CD4-positive, CD25-positive, alpha-beta regulatory T cell (primary cell): ENCODE measurements around the gene EMC10. TPM values are rescaled to one million over a fixed set of nuclear protein-coding genes. Genes with fewer than 3 reads are reported as not detected.

Experiments used
- ATAC-seq, 2 donors: fragments of 150-1000 bp; cut with Tn5 transposase; one replicate each; pipeline ENCODE4 v1.10.0; 2021; ENCODE audit warnings: low read depth in 2 of 2, moderate number of reproducible peaks in 2 of 2, moderate library complexity in 1 of 2
- DNase-seq, 3 donors: peaks; one replicate each; pipeline versions ENCODE4 v3.0.0 to v3.0.0-alpha.2; 2012 to 2022; ENCODE audit warnings: mixed read lengths in 1 of 3
- H3K27ac ChIP-seq: one replicate; pipeline ENCODE4 v1.7.0; 2013; ENCODE audit warnings: mild to moderate bottlenecking, low read length; ENCODE audit not compliant: insufficient read depth, poor library complexity, severe bottlenecking
- H3K27me3 ChIP-seq: one replicate; pipeline ENCODE4 v1.7.0; 2013; ENCODE audit warnings: low read length; ENCODE audit not compliant: control insufficient read depth, insufficient read depth
- H3K36me3 ChIP-seq: one replicate; pipeline ENCODE4 v1.7.0; 2013; ENCODE audit warnings: mild to moderate bottlenecking, low read length, moderate library complexity; ENCODE audit not compliant: control insufficient read depth, insufficient read depth
- H3K4me1 ChIP-seq: 2 replicates; pipeline ENCODE4 v1.7.0; 2013; ENCODE audit warnings: mild to moderate bottlenecking, low read length; ENCODE audit not compliant: insufficient read depth, control insufficient read depth, poor library complexity, severe bottlenecking
- H3K4me3 ChIP-seq: one replicate; pipeline ENCODE4 v1.7.0; 2013; ENCODE audit warnings: low read depth, mild to moderate bottlenecking, low read length, moderate library complexity
- H3K9me3 ChIP-seq, 2 experiments: 1 replicate in 1 of 2; 2 replicates in 1 of 2; pipeline ENCODE4 v1.7.0; 2013; ENCODE audit warnings: low read length in 2 of 2, mild to moderate bottlenecking in 1 of 2, moderate library complexity in 1 of 2; ENCODE audit not compliant: control insufficient read depth in 2 of 2
- H3K27ac Mint-ChIP-seq, 3 donors: one replicate each; pipeline ENCODE4 v1.8.0; 2020 to 2022; ENCODE audit warnings: mild to moderate bottlenecking in 3 of 3, mixed read lengths in 3 of 3, moderate library complexity in 2 of 3
- H3K27me3 Mint-ChIP-seq: one replicate; pipeline ENCODE4 v1.8.0; 2022; ENCODE audit warnings: mild to moderate bottlenecking, mixed read lengths
- H3K36me3 Mint-ChIP-seq: one replicate; pipeline ENCODE4 v1.8.0; 2020; ENCODE audit warnings: mixed read lengths
- H3K4me1 Mint-ChIP-seq, 4 donors: one replicate each; pipeline ENCODE4 v1.8.0; 2020 to 2022; ENCODE audit warnings: mixed read lengths in 4 of 4, mild to moderate bottlenecking in 1 of 4
- H3K4me3 Mint-ChIP-seq, 4 donors: one replicate each; pipeline ENCODE4 v1.8.0; 2020 to 2022; ENCODE audit warnings: mild to moderate bottlenecking in 4 of 4, mixed read lengths in 4 of 4, moderate library complexity in 3 of 4
- H3K9me3 Mint-ChIP-seq, 7 donors: one replicate each; pipeline ENCODE4 v1.8.0; 2020 to 2022; ENCODE audit warnings: mixed read lengths in 7 of 7, mild to moderate bottlenecking in 3 of 7, moderate library complexity in 2 of 7
- polyA plus RNA-seq, 4 donors: library from polyadenylated mRNA; unstranded; fragments of 300-500 nt; fragmentation: Illumina TruSeq; gene quantifications; one replicate each; pipeline ENCODE4 v1.2.3, GENCODE V29; 2021
- total RNA-seq: library from RNA; stranded (reverse); gene quantifications from one replicate; pipeline ENCODE4 v1.2.3, GENCODE V29; 2022

The EMC10 gene
- total and polyA plus RNA-seq, 5 donors from 2014 or later: 8.0 to 83.7 (median 9.9) TPM

DNA sequence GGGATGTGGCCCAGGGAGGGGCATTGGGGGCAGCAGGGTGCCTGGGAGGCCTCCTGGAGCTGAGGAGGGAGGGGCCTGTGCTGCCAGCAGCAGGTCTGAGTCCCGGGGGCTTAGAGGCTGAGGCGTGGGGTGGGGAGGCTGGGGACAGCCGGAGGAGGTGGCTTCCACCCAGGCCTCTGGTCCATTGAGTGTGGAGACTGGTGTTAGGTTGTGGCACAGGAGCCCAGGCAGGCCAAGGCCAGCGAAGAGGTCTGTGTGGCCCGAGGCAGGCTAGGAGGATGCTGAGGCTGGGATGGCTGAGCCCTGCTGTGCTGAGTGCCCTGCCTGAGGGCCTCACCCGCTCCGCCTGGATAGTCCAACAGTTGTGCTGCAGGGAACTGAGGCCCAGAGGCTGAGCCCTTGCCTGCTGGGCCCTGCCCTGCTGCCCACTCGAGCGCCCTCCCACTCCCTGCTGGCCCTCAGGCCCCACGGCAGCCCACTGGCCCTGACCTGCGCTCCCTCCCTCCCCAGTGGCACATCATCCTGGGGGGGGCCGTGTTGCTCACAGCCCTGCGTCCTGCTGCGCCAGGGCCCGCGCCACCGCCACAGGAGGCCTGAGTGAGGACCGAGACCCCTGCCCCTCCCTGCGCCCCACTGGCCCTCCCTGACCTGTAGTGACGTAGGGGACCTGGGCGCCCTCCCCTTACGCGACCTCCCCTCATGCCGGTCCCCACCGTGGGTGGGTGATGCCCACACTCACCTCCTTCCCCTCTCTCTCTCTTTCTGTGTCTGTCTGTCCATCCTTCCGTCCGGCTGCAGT lies 5.2 kb downstream of the EMC10 start:
- no peak for ATAC-seq
- H3K9me3 ChIP-seq: no peaks in the 10 kb centered on the region
- peaks cover 22% of the 10 kb centered on the region for H3K4me1 ChIP-seq
- DNase-seq: no peak
- Mint-ChIP-seq H3K36me3 (peaks cover 29% of the 10 kb centered on the region), H3K9me3 (no peaks in the 10 kb centered on the region), H3K27ac (no peak overlapping the region), H3K4me1 (peaks cover 0 to 19% (median 13%) of the 10 kb centered on the region in 4 donors), H3K27me3 (no peaks in the 10 kb centered on the region), H3K4me3 (peak overlapping the region in 1 of 4 donors; percentile 77)
- peaks cover 35% of the 10 kb centered on the region for H3K36me3 ChIP-seq
- H3K27ac ChIP-seq: no peak overlapping the region
- no peak overlapping the region for H3K4me3 ChIP-seq
- H3K27me3 ChIP-seq: no peaks in the 10 kb centered on the region

DNA sequence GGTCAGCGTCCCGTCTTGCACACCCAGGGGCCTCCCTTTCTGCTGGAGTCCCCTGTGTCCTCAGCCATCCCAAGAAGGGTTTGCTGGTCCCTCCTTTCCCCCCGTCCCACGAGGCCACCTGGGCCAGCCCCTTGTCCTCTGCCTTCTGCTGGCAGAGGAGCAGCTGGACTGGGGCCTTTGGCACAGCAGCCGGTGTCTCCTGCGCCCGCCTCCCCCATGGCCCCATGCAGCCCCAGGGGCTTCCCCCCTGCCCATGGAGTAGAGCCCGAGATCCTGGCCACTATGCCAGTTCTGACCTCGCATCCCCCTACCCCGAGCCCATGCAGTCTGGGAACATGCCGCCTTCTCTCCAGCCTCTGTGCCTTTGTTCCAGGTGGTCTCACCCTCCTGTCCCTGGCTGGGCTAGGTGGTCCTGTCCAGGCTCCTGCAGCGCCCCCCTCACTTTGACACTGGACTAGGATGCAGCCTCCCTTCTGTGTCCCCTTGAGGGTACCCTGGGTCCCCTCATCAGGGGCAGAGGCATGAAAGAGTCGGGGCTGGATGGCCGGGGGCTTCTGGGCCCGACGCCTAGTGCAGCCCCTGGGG lies 6.1 kb downstream of the EMC10 start:
- no peak for DNase-seq
- no peak overlapping the region for H3K27ac ChIP-seq
- H3K9me3 Mint-ChIP-seq: no peaks in the 10 kb centered on the region
- H3K27me3 ChIP-seq: no peaks in the 10 kb centered on the region
- H3K4me3 Mint-ChIP-seq: peak overlapping the region in 1 of 4 donors; percentile 73
- H3K9me3 ChIP-seq: no peaks in the 10 kb centered on the region
- H3K4me1 Mint-ChIP-seq: peaks cover 0 to 12% (median 10%) of the 10 kb centered on the region in 4 donors
- ATAC-seq: no peak
- no peak overlapping the region for H3K4me3 ChIP-seq
- H3K4me1 ChIP-seq: peaks cover 14% of the 10 kb centered on the region
- H3K27me3 Mint-ChIP-seq: no peaks in the 10 kb centered on the region
- no peak overlapping the region for H3K27ac Mint-ChIP-seq
- H3K36me3 Mint-ChIP-seq: peaks cover 27% of the 10 kb centered on the region
- H3K36me3 ChIP-seq: peaks cover 35% of the 10 kb centered on the region

DNA sequence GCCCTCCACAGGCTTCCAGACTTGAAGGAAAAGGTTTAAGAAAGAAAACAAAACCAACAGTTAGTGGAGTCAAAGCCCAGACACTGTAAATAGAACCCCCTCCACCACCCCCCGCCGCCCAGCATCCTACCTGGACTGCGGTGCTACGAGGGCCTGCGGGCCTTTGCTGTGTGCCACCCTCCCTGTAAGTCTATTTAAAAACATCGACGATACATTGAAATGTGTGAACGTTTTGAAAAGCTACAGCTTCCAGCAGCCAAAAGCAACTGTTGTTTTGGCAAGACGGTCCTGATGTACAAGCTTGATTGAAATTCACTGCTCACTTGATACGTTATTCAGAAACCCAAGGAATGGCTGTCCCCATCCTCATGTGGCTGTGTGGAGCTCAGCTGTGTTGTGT lies 6.6 kb downstream of the EMC10 start:
- peaks cover 0 to 10% (median 4%) of the 10 kb centered on the region in 4 donors for H3K4me1 Mint-ChIP-seq
- peak overlapping the region in 1 of 4 donors; percentile 73 for H3K4me3 Mint-ChIP-seq
- H3K27me3 ChIP-seq: no peaks in the 10 kb centered on the region
- no peaks in the 10 kb centered on the region for H3K9me3 Mint-ChIP-seq
- no peak overlapping the region for H3K27ac ChIP-seq
- DNase-seq (no peak), ATAC-seq (no peak)
- peaks cover 22% of the 10 kb centered on the region for H3K36me3 Mint-ChIP-seq
- no peaks in the 10 kb centered on the region for H3K9me3 ChIP-seq
- peaks cover 35% of the 10 kb centered on the region for H3K36me3 ChIP-seq
- H3K27ac Mint-ChIP-seq: no peak overlapping the region
- H3K4me3 ChIP-seq: no peak overlapping the region
- H3K27me3 Mint-ChIP-seq: no peaks in the 10 kb centered on the region
- peaks cover 9% of the 10 kb centered on the region for H3K4me1 ChIP-seq

DNA sequence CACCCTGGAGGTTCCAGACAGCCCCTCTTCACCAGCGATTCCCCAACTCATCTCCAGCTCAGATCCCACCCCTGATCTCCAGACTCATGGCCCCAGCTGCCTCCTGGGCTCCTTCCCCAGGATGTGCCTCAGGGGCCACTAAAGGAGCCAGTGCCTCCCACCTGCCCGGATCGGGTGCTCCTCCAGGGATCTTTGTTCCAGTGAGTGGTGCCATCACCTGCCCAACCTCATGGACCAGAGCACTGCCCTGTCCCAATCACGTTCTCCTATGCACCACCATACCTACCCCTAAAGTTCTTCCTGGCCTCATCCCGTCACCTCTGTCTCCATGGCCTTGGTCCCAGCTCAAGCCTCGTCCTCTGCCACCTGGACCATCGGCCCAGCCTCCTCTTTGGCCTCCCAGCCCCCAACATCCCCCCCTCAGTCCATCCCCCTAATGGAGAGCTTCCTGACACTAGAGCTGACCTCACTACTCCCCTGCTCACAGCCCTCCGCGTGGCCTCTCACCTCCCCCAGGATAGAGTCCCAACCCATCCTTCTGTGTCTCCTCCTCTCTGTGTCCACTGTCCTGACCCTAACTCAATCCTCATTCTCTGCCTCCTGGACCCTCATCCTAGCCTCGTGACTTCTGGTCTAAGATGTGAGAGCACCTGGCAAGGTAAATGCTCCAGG lies 9.1 kb downstream of the EMC10 start:
- peaks cover 22% of the 10 kb centered on the region for H3K36me3 Mint-ChIP-seq
- no peak for ATAC-seq
- H3K27me3 Mint-ChIP-seq: no peaks in the 10 kb centered on the region
- H3K4me3 Mint-ChIP-seq: no peak overlapping the region
- H3K27me3 ChIP-seq: no peaks in the 10 kb centered on the region
- H3K4me1 Mint-ChIP-seq: peaks cover 0 to 12% (median 2%) of the 10 kb centered on the region in 4 donors
- DNase-seq: no peak
- H3K9me3 Mint-ChIP-seq: peaks cover 0 to 1% (median 0%) of the 10 kb centered on the region in 7 donors
- no peaks in the 10 kb centered on the region for H3K4me1 ChIP-seq
- H3K27ac ChIP-seq: no peak overlapping the region
- peaks cover 21% of the 10 kb centered on the region for H3K36me3 ChIP-seq
- no peaks in the 10 kb centered on the region for H3K9me3 ChIP-seq
- H3K4me3 ChIP-seq: no peak overlapping the region
- peak overlapping the region in 1 of 3 donors; percentile 11 for H3K27ac Mint-ChIP-seq

DNA sequence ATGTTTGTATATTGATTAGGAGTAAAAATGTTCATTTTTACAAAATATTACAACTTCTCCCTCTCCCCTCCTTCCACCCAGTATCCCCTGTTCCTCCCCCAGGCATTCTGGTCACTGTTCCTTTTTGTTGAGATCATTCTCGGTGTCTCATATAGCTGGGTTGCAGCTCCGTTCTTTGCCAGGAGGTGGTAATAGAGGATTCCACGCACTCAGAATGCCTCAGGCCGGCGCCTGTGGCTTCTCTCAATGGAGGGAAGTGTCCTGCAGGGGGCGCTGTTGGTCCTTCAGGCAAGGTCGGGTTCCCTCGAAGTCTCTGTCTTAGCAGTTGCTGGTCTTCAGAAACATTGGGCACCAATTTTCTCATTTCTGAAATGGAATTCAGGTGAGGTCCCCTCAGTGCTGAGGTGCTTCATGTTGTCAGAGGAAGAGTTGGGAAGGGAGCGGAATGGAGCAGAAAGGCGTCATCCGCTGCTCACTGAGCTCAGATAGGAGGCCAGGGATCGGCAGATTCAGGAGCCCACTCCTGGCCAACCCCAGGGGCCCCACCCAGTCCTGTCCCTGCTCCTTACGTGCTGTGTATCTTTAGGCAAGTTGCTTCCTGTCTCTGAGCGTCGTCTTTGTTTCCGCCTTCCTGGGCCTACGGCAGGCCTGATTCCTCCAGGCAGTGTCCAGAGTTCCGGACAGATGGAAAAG lies 10.7 kb downstream of the EMC10 start:
- DNase-seq (peak in 2 of 3 donors; percentile 29 to 57), ATAC-seq (no peak)
- no peak overlapping the region for H3K4me3 Mint-ChIP-seq
- no peak overlapping the region for H3K27ac ChIP-seq
- peaks cover 0 to 1% (median 0%) of the 10 kb centered on the region in 7 donors for H3K9me3 Mint-ChIP-seq
- H3K4me1 Mint-ChIP-seq: peaks cover 0 to 26% (median 7%) of the 10 kb centered on the region in 4 donors
- H3K36me3 Mint-ChIP-seq: peaks cover 18% of the 10 kb centered on the region
- H3K9me3 ChIP-seq: no peaks in the 10 kb centered on the region
- H3K27me3 Mint-ChIP-seq: no peaks in the 10 kb centered on the region
- H3K4me1 ChIP-seq: peaks cover 8% of the 10 kb centered on the region
- no peak overlapping the region for H3K4me3 ChIP-seq
- H3K36me3 ChIP-seq: peaks cover 9% of the 10 kb centered on the region
- H3K27ac Mint-ChIP-seq: no peak overlapping the region
- no peaks in the 10 kb centered on the region for H3K27me3 ChIP-seq

DNA sequence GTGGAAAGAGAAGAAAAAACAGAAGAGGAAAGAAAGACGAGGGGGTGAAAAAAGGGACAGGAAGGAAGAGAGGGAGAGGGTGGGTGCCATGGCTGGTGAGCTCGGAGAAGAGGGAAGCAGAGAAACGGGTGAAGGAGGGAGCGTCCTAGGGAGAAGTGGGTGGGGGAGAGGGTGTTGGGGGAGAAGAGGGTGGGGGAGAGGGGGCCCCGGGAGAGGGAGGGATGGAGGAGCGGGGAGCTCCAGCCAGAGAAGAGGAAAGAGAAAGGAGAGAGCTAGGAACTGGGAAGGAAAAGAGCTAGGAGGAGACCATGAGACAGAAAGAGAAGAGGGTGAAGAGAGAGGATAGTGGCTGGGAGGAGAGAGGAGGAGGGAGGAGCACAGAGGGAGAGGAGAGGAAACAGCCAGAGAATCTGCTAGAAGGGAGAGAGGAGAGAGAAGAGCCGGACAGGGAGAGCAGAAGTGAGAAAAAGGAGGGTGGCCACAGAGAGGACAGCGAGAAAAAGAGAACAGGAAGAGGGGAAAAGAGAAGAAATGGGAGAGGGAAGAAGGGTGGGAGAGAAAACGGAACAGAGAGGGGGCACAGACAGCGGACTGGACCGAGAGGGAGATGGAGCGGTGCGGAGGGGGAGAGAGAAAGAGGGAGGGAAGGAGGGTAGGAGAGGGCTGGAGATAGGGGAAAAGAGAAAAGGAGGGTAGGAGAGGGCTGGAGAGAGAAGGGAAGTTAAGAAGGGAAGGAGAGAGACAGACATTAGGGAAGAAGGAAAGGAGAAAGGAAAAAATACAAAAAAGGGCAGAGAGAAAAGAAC lies 12.3 kb downstream of the EMC10 start:
- Mint-ChIP-seq H3K27ac (peak overlapping the region in 1 of 3 donors; percentile 40), H3K4me1 (peaks cover 0 to 32% (median 7%) of the 10 kb centered on the region in 4 donors), H3K4me3 (peak overlapping the region in 1 of 4 donors; percentile 43), H3K36me3 (peaks cover 11% of the 10 kb centered on the region), H3K27me3 (no peaks in the 10 kb centered on the region), H3K9me3 (peaks cover 0 to 1% (median 0%) of the 10 kb centered on the region in 7 donors)
- Histone ChIP-seq H3K36me3 (peaks cover 3% of the 10 kb centered on the region), H3K4me1 (peaks cover 14% of the 10 kb centered on the region), H3K4me3 (no peak overlapping the region), H3K27ac (no peak overlapping the region), H3K27me3 (no peaks in the 10 kb centered on the region), H3K9me3 (no peaks in the 10 kb centered on the region)
- no peak for ATAC-seq
- DNase-seq: no peak
